Dendritic cell treated with granulocyte-macrophage colony-stimulating factor and Interleukin-4, amounts not matched to agents 40 ng/mL and 50 ng/mL, for 4 days (primary cell): ENCODE data around the gene MTPN.

Experiments
- H3K27ac Mint-ChIP-seq: one replicate; pipeline ENCODE4 v1.8.0; 2022; ENCODE audit warnings: mild to moderate bottlenecking, mixed read lengths
- H3K27me3 Mint-ChIP-seq: one replicate; pipeline ENCODE4 v1.8.0; 2022; ENCODE audit warnings: mild to moderate bottlenecking, mixed read lengths
- H3K36me3 Mint-ChIP-seq: one replicate; pipeline ENCODE4 v1.8.0; 2022; ENCODE audit warnings: low read depth, mixed read lengths
- H3K4me1 Mint-ChIP-seq: one replicate; pipeline ENCODE4 v1.8.0; 2022; ENCODE audit warnings: low read depth, mixed read lengths
- H3K4me3 Mint-ChIP-seq: one replicate; pipeline ENCODE4 v1.8.0; 2022; ENCODE audit warnings: mild to moderate bottlenecking, moderate library complexity, mixed read lengths
- H3K9me3 Mint-ChIP-seq: one replicate; pipeline ENCODE4 v1.8.0; 2022; ENCODE audit warnings: mixed read lengths
- intact Hi-C: fragments of 100-400 bp; cut with micrococcal nuclease; formaldehyde crosslinking; loops from one replicate; pipeline ENCODE4 v1.15.0; 2022

The MTPN gene

DNA sequence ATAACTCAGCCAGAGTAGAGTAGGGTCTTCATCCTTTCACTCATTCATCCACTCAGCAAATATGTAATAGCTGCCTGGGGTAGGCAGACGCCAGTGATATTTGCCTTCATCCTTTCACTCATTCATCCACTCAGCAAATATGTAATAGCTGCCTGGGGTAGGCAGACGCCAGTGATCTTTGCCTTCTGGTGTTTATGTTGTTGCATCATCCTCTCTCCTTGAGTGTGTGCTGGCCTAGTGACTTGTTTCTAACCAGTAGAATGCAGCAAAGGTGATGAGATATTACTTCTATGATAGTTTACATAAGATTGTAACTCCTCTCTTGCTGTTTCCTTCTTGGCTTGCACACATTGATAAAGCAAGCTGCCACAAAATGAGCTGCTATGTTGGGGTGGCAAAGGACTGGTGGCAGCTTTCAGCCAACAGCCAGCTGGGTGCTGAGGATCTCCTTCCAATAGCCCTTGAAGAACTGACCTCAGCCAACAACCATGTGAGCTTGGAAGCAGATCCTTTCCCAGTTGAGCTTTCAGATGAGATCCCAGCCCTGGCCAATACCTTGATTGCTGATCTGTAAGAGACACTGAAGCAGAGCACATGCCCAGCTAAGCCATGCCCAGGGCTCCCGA lies 23.2 kb upstream of the MTPN start:
- no peaks in the 10 kb centered on the region for H3K9me3 Mint-ChIP-seq
- no peak overlapping the region for H3K4me3 Mint-ChIP-seq
- no peaks in the 10 kb centered on the region for H3K27me3 Mint-ChIP-seq
- intact Hi-C loops = no loop called here
- no peaks in the 10 kb centered on the region for H3K4me1 Mint-ChIP-seq
- no peak overlapping the region for H3K27ac Mint-ChIP-seq
- no peaks in the 10 kb centered on the region for H3K36me3 Mint-ChIP-seq

- H3K36me3 Mint-ChIP-seq = no peaks in the 10 kb centered on the region
Measured at GRCh38 chr7:135998081-135998480, 20.9 kb upstream of the MTPN start.

GRCh38 chr7:135995748-135996147 lies 18.6 kb upstream of the MTPN start:
- Mint-ChIP-seq H3K27ac (no peak overlapping the region), H3K36me3 (no peaks in the 10 kb centered on the region), H3K4me3 (no peak overlapping the region), H3K9me3 (no peaks in the 10 kb centered on the region), H3K4me1 (peaks cover 6% of the 10 kb centered on the region), H3K27me3 (peaks cover 5% of the 10 kb centered on the region)
- intact Hi-C loops = no loop called here

More at GRCh38 chr7:135998081-135998480, 20.9 kb upstream of the MTPN start:
- intact Hi-C loops = no loop called here
- no peak overlapping the region for H3K4me3 Mint-ChIP-seq
- peaks cover 6% of the 10 kb centered on the region for H3K4me1 Mint-ChIP-seq
- no peak overlapping the region for H3K27ac Mint-ChIP-seq
- no peaks in the 10 kb centered on the region for H3K9me3 Mint-ChIP-seq
- no peaks in the 10 kb centered on the region for H3K27me3 Mint-ChIP-seq

- intact Hi-C loops = no loop called here
- no peak overlapping the region for H3K4me3 Mint-ChIP-seq
Measured at GRCh38 chr7:135994466-135995205, 17.5 kb upstream of the MTPN start.

GRCh38 chr7:135993950-135994349 lies 16.8 kb upstream of the MTPN start:
- H3K27ac Mint-ChIP-seq = no peak overlapping the region
- intact Hi-C loops = no loop called here
- H3K9me3 Mint-ChIP-seq = no peaks in the 10 kb centered on the region
- H3K27me3 Mint-ChIP-seq = peaks cover 5% of the 10 kb centered on the region
- H3K36me3 Mint-ChIP-seq = no peaks in the 10 kb centered on the region
- H3K4me3 Mint-ChIP-seq = no peak overlapping the region
- H3K4me1 Mint-ChIP-seq = peaks cover 12% of the 10 kb centered on the region

More at GRCh38 chr7:135994466-135995205, 17.5 kb upstream of the MTPN start:
- Mint-ChIP-seq H3K27me3 (peaks cover 5% of the 10 kb centered on the region), H3K4me1 (peaks cover 12% of the 10 kb centered on the region), H3K36me3 (no peaks in the 10 kb centered on the region), H3K27ac (no peak overlapping the region), H3K9me3 (no peaks in the 10 kb centered on the region)

GRCh38 chr7:135991906-135992305 lies 14.7 kb upstream of the MTPN start:
- peaks cover 12% of the 10 kb centered on the region for H3K4me1 Mint-ChIP-seq
- peaks cover 5% of the 10 kb centered on the region for H3K27me3 Mint-ChIP-seq
- H3K9me3 Mint-ChIP-seq = no peaks in the 10 kb centered on the region
- no peaks in the 10 kb centered on the region for H3K36me3 Mint-ChIP-seq
- no peak overlapping the region for H3K27ac Mint-ChIP-seq
- intact Hi-C loops = no loop called here
- H3K4me3 Mint-ChIP-seq = no peak overlapping the region

- Mint-ChIP-seq H3K27ac (no peak overlapping the region), H3K9me3 (no peaks in the 10 kb centered on the region), H3K36me3 (no peaks in the 10 kb centered on the region), H3K4me3 (no peak overlapping the region), H3K4me1 (peaks cover 12% of the 10 kb centered on the region), H3K27me3 (peaks cover 5% of the 10 kb centered on the region)
- intact Hi-C loops = no loop called here
Measured at GRCh38 chr7:135991322-135991721, 14.2 kb upstream of the MTPN start.

DNA sequence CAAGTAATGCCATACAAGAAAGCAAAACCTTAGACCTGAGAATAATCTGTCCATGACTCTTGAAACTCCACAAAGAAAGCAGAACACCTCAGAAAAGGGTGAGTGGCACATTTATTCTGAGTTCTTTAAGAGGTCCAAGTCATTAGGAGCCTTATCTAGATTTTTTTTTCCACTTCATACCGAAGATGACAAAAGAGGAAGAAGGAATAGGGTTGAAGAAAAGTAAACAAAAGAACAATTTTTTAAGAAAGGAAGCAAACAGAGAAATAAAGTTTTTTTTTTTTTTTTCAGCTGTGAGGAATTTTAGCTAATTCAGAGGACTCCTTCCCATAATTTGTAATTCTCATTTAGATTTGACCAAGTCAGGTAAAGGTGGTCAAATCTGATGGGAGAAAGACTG lies 13.1 kb upstream of the MTPN start:
- no peak overlapping the region for H3K4me3 Mint-ChIP-seq
- H3K27ac Mint-ChIP-seq = no peak overlapping the region
- no peaks in the 10 kb centered on the region for H3K9me3 Mint-ChIP-seq
- H3K4me1 Mint-ChIP-seq = peaks cover 12% of the 10 kb centered on the region
- intact Hi-C loops = no loop called here
- H3K36me3 Mint-ChIP-seq = no peaks in the 10 kb centered on the region
- H3K27me3 Mint-ChIP-seq = peaks cover 5% of the 10 kb centered on the region

DNA sequence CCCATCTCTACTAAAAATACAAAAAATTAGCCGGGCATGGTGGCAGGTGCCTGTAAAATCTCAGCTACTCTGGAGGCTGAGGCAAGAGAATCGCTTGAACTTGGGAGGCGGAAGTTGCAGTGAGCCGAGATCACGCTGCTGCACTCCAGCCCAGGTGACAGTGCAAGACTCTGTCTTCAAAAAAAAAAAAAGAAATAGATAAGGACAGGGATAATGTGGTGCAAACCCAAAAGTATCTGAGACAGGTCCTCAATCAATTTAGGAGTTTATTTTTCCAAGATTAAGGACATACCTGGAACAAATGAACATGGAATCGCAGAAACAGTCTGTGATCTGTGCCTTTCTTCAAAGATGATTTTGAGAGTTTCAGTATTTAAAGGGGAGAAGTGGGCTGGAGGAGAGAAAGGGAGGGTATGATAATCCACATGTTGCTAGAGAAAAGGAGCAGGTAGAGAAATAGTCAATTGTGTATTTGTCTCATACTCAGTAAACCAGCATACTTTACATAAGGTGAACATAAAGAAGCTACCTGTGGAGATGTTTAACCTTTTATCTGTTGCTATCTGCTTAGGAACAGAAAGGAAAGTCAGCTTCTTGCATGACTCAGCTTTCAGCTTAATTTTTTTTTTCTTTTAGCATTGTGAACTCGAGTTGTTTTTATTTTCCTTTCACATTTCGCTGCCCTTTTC lies 4.9 kb upstream of the MTPN start:
- Mint-ChIP-seq H3K4me1 (peaks cover 40% of the 10 kb centered on the region), H3K27me3 (no peaks in the 10 kb centered on the region), H3K27ac (peak overlapping the region; percentile 85), H3K4me3 (no peak overlapping the region), H3K9me3 (no peaks in the 10 kb centered on the region), H3K36me3 (peaks cover 2% of the 10 kb centered on the region)
- intact Hi-C loops = no loop called here

DNA sequence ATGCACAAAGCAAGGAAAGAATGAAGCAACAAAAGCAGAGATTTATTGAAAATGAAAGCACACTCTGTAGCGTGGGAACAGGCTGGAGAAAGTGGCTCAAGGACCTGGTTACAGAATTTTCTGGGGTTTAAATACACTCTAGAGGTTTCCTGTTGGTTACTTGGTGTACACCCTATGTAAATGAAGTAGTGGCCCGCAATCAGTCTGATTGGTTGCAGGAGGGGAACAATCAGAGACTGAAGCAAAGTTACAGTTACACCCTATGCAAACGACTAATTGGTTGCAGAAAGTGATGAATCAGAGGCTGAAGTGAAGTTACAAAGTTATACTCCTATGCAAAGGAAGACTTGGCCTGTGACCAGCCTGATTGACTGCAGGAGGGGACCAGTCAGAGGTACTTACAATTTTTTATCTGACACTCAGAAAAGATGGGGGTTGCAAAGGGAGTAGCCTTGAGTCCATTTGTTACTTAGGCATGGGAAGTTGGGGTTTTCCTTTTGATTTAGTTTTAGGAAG lies 3.6 kb upstream of the MTPN start:
- Mint-ChIP-seq H3K4me1 (peaks cover 41% of the 10 kb centered on the region), H3K27ac (peak overlapping the region; percentile 85), H3K9me3 (no peaks in the 10 kb centered on the region), H3K36me3 (peaks cover 9% of the 10 kb centered on the region), H3K4me3 (peak overlapping the region; percentile 47), H3K27me3 (no peaks in the 10 kb centered on the region)
- intact Hi-C loops = no loop called here

DNA sequence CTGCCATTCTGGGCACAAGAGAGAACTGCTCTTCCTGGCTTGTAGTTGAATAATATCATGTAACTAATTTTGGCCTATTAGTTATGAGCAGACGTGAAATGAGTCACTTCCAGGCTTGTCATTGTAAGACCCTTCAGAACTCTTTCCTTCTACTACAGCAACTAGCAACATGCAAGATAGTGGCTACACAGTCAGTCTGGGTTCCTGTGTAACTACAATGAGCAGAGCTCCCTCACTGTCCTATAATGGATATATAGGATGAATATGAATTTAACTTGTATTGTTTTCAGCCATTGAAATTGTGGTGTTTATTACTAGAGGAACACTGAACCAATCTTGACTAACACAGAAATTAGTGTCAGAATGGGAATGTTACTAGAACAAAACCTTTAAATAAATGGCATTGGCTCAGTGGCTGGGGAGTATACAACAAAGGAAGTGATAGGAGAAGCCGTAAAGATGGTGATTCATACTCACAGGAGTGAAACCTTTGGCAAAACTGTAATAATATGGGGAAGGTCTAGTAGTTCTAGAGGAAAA lies 2.9 kb upstream of the MTPN start:
- Mint-ChIP-seq H3K27ac (peak overlapping the region; percentile 85), H3K4me1 (peaks cover 47% of the 10 kb centered on the region), H3K27me3 (no peaks in the 10 kb centered on the region), H3K36me3 (peaks cover 9% of the 10 kb centered on the region), H3K4me3 (peak overlapping the region; percentile 47), H3K9me3 (no peaks in the 10 kb centered on the region)
- intact Hi-C loops = no loop called here

GRCh38 chr7:135979471-135980011 lies 2.4 kb upstream of the MTPN start:
- H3K27me3 Mint-ChIP-seq = no peaks in the 10 kb centered on the region
- H3K4me3 Mint-ChIP-seq = no peak overlapping the region
- intact Hi-C loops = no loop called here
- H3K4me1 Mint-ChIP-seq = peaks cover 52% of the 10 kb centered on the region
- peak overlapping the region; percentile 85 for H3K27ac Mint-ChIP-seq
- H3K36me3 Mint-ChIP-seq = peaks cover 9% of the 10 kb centered on the region
- no peaks in the 10 kb centered on the region for H3K9me3 Mint-ChIP-seq

GRCh38 chr7:135978624-135979023 lies 1.5 kb upstream of the MTPN start:
- no peak overlapping the region for H3K27ac Mint-ChIP-seq
- H3K9me3 Mint-ChIP-seq = no peaks in the 10 kb centered on the region
- H3K4me1 Mint-ChIP-seq = peaks cover 57% of the 10 kb centered on the region
- H3K36me3 Mint-ChIP-seq = peaks cover 9% of the 10 kb centered on the region
- no peaks in the 10 kb centered on the region for H3K27me3 Mint-ChIP-seq
- H3K4me3 Mint-ChIP-seq = no peak overlapping the region
- intact Hi-C loops = no loop called here

- intact Hi-C loops = loop anchor here (2.0 kb wide), 1 partner anchor 315 kb away; the partner anchor contains the start of gene STMP1
- Mint-ChIP-seq H3K9me3 (no peaks in the 10 kb centered on the region), H3K4me1 (peaks cover 63% of the 10 kb centered on the region), H3K4me3 (peak overlapping the region; percentile 95), H3K27me3 (no peaks in the 10 kb centered on the region), H3K27ac (peak overlapping the region; percentile 91), H3K36me3 (peaks cover 18% of the 10 kb centered on the region)
Measured at GRCh38 chr7:135977742-135978066, 545 bp upstream of the MTPN start.
